HL-60 (cell line): Measurements from ENCODE around the gene ABCA1.

ENCODE experiments used
- DNase-seq, 2 experiments: peaks; one replicate each; pipeline ENCODE4 v3.0.0-alpha.2; 2010 to 2020; ENCODE audit warnings: low read depth in 1 of 2, low spot score in 1 of 2
- H3K27ac ChIP-seq: fragments of 250-450 bp; sonication (Bioruptor Pico); replicated peaks from 2 replicates; pipeline ENCODE4 v1.5.1; 2020; ENCODE audit warnings: mild to moderate bottlenecking, moderate library complexity
- H3K27me3 ChIP-seq: fragments of 250-450 bp; sonication (Bioruptor Pico); 2 replicates; pipeline ENCODE4 v1.5.1; 2021; ENCODE audit warnings: mild to moderate bottlenecking, moderate library complexity; ENCODE audit not compliant: insufficient read depth, poor library complexity, severe bottlenecking
- H3K4me3 ChIP-seq: replicated peaks from 2 replicates; pipeline ENCODE4 v1.5.1; 2011; ENCODE audit warnings: mild to moderate bottlenecking, control low read depth, low read length; ENCODE audit not compliant: insufficient read depth
- CTCF ChIP-seq: IDR thresholded peaks from one replicate; pipeline ENCODE4 v1.5.1; 2011; ENCODE audit warnings: low read length, control low read depth, inconsistent platforms; ENCODE audit not compliant: insufficient read depth
- GABPA ChIP-seq: IDR thresholded peaks from 2 replicates; pipeline ENCODE4 v1.6.1; 2012; ENCODE audit warnings: low read depth
- POLR2AphosphoS5 ChIP-seq: IDR thresholded peaks from 2 replicates; pipeline ENCODE4 v1.6.1; 2012; ENCODE audit warnings: low read depth
- REST ChIP-seq: IDR thresholded peaks from 2 replicates; pipeline ENCODE4 v1.6.1; 2012; ENCODE audit warnings: low read depth; ENCODE audit not compliant: insufficient replicate concordance
- SPI1 ChIP-seq: IDR thresholded peaks from 2 replicates; pipeline ENCODE4 v1.6.1; 2012; ENCODE audit warnings: low read depth, mild to moderate bottlenecking, borderline replicate concordance

Gene ABCA1

GRCh38 chr9:104944871-104945270, 16.9 kb upstream of the ABCA1 start:
- Histone ChIP-seq H3K4me3 (no peak overlapping the region), H3K27ac (no peak overlapping the region), H3K27me3 (no peaks in the 10 kb centered on the region)
- no peak for DNase-seq
- TF ChIP-seq POLR2AphosphoS5 (no peak), GABPA (no peak), REST (no peak), CTCF (no peak), SPI1 (no peak)

- Histone ChIP-seq H3K27ac (no peak overlapping the region), H3K4me3 (no peak overlapping the region), H3K27me3 (no peaks in the 10 kb centered on the region)
- TF ChIP-seq CTCF (no peak), GABPA (no peak), REST (no peak), SPI1 (no peak), POLR2AphosphoS5 (no peak)
- DNase-seq = no peak
Observed at GRCh38 chr9:104944356-104944755, 16.4 kb upstream of the ABCA1 start.

GRCh38 chr9:104941597-104941996, 13.6 kb upstream of the ABCA1 start:
- H3K27ac ChIP-seq = no peak overlapping the region
- H3K4me3 ChIP-seq = no peak overlapping the region
- no peaks in the 10 kb centered on the region for H3K27me3 ChIP-seq
- TF ChIP-seq POLR2AphosphoS5 (no peak), CTCF (no peak), REST (no peak), GABPA (no peak), SPI1 (no peak)
- no peak for DNase-seq
